ENCODE data around the gene COX17. TPM values are rescaled to one million over a fixed set of nuclear protein-coding genes. Genes with fewer than 3 reads are reported as not detected.

Gene COX17, protein sequence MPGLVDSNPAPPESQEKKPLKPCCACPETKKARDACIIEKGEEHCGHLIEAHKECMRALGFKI
- total RNA-seq (10 to 100 TPM; 28.8 to 30.6 TPM), polyA plus RNA-seq (10 to 100 TPM; 53.2 to 57.6 (median 56.4) TPM), total RNA-seq (6.9 to 34.5 (median 13.5) reads per million in 6 experiments)

DNA sequence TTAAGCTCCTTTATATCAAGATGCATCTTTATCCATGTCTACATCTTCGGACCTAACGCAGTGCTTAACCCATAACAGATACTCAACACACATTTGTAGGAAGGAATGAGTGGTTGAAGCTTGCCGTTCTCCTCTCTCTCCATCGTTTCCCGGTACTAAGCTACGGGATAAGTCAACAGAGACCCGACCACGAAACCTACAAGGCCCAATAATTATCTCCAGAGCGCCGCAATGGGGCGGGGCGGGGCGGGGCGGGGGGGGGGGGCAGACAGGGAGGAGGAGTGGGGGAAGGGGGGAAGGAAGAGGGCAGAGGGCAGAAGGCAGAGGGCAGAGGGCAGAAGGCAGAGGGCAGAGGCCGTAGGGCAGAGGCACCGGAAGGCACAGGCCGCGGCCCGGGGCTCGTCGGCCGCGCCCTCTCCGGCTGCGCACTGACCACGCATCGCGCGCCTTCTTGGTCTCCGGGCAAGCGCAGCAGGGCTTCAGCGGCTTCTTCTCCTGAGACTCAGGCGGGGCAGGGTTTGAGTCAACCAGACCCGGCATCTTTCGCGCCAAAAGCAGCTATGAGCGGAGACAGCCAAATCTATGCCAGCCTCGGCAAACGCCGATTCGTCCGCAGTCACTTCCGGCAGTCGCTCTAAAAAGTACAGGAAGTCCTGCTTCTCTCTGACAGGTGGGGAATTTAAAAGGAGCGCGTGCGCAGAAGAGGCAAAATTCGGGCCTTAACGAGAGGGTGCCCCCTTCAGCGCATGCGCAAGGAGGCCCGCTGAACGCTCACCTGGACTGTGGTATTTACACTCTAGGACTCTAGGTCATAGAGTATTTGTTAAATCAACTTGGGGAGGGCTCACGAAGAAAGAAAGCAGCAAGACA, at the start of gene COX17:
Gene COX17, minus strand, starts transcription at position 636 of the 870 bp plus-strand sequence. Its CDS starts 96 bp downstream, at position 540.
- peak within 1 kb of the TSS; percentile 83 to 96 (median 92) for H3K4me3 Mint-ChIP-seq
- no peaks in the 10 kb centered on the region for H3K27me3 Mint-ChIP-seq
- peaks cover 0 to 33% (median 9%) of the 10 kb centered on the region in 3 donors for H3K36me3 Mint-ChIP-seq
- peak within 1 kb of the TSS; percentile 96 to 99 (median 97) for H3K27ac Mint-ChIP-seq
- peak; percentile 92 to 94 for ATAC-seq
- peaks cover 19 to 39% (median 37%) of the 10 kb centered on the region in 4 donors for H3K4me1 Mint-ChIP-seq
- no peaks in the 10 kb centered on the region for H3K9me3 Mint-ChIP-seq
- DNase-seq = peak; percentile 88 to 98 (median 96)
- POLR2A ChIA-PET = interaction anchor here (0.9 to 2.7 kb wide), 5 partner anchors 24 to 216 kb away, joined by 3 to 13 read pairs (median 3); partner anchors contain the start of genes TIMMDC1 and TMEM39A

DNA sequence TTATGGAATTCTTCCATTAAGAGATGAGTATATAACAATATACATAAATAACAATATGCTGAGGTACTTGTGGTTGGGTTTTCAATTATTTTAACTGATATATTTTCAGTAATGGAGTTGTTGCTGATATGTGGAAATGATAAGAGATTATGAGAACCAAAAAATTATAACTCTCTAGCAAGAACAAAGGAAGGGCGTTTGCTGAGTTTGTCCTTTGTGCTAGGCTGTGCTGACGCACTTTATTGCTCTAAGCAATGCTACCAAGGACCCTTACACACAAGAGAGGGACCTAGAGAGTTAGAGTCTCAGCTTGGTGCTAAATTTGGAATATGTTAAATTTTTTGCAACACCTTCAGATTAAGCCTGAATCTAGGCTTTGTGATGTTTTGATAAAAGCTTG, 49.7 kb upstream of the COX17 start:
- no peaks in the 10 kb centered on the region for H3K9me3 Mint-ChIP-seq
- ATAC-seq = no peak
- no peaks in the 10 kb centered on the region for H3K4me1 Mint-ChIP-seq
- POLR2A ChIA-PET = no interaction called here
- peaks cover 0 to 2% (median 0%) of the 10 kb centered on the region in 5 donors for H3K27me3 Mint-ChIP-seq
- H3K36me3 Mint-ChIP-seq = no peaks in the 10 kb centered on the region
- H3K4me3 Mint-ChIP-seq = no peak overlapping the region
- DNase-seq = no peak
- H3K27ac Mint-ChIP-seq = no peak overlapping the region

DNA sequence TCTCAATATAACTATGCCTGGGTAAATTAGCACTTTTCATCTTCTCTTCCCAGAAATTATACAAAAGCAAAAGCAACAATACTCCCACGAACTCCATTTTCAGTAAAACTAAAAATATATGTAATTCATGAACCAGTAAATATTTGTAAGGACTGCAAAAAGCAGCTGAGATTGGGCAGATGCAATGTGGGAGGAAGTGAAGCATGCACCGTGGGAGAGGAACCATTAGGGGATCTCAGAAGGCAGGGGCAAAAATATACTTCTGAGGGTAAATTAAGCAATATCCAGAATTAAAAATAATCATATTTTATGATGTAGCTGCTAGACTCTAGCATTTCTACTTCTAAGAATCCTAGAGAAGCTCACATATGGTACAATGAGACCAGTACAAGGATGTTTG, 45.8 kb upstream of the COX17 start:
- no peaks in the 10 kb centered on the region for H3K9me3 Mint-ChIP-seq
- H3K4me1 Mint-ChIP-seq = no peaks in the 10 kb centered on the region
- ATAC-seq (no peak), DNase-seq (no peak)
- peaks cover 0 to 5% (median 2%) of the 10 kb centered on the region in 5 donors for H3K27me3 Mint-ChIP-seq
- H3K36me3 Mint-ChIP-seq = no peaks in the 10 kb centered on the region
- no peak overlapping the region for H3K27ac Mint-ChIP-seq
- POLR2A ChIA-PET = no interaction called here
- H3K4me3 Mint-ChIP-seq = no peak overlapping the region

DNA sequence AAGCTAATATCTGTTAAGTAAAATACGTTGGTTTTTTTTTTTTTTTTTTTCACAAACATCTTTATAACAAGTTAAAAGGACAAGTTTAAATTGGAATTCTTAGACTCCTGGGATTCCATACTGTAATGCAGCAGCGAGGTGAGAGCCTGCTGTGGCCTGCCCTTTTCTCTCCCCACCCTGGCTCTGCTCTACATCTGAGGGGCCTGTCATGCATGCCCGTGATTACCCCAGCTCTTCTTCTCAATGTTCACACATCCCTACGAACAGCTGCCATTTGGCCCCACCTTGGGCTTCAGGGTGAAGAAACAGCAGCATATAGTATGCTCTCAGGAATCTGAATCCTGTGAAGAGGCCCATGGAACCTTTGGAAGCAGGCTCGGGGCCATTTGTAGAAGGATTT, 40.3 kb upstream of the COX17 start:
- H3K27ac Mint-ChIP-seq = no peak overlapping the region
- H3K4me1 Mint-ChIP-seq = peaks cover 0 to 2% (median 0%) of the 10 kb centered on the region in 4 donors
- no peaks in the 10 kb centered on the region for H3K36me3 Mint-ChIP-seq
- POLR2A ChIA-PET = no interaction called here
- H3K27me3 Mint-ChIP-seq = peaks cover 0 to 10% (median 2%) of the 10 kb centered on the region in 5 donors
- no peak overlapping the region for H3K4me3 Mint-ChIP-seq
- DNase-seq = no peak
- no peaks in the 10 kb centered on the region for H3K9me3 Mint-ChIP-seq
- ATAC-seq = no peak

DNA sequence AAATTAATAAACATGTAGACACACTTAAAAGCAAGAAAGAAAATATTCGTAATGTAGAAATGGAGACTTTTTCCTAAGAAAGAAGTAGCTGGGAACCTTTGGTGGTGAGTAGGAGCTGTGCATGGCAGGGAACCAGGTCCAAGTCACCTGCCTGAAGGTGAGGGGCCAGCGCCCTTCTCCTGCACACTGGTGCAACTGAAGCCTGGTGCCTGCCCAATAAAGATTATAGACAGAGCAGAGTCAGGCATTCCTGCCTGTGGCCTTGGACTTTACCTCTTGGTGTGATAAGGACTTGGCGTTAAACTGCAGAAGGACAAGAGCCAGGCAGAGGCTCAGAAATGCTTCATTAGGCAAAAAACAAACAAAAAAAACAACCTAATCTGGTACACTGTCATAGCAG, 39.8 kb upstream of the COX17 start:
- Mint-ChIP-seq H3K4me1 (peaks cover 0 to 2% (median 0%) of the 10 kb centered on the region in 4 donors), H3K4me3 (no peak overlapping the region), H3K27ac (no peak overlapping the region), H3K9me3 (no peaks in the 10 kb centered on the region), H3K27me3 (peaks cover 0 to 10% (median 2%) of the 10 kb centered on the region in 5 donors), H3K36me3 (no peaks in the 10 kb centered on the region)
- DNase-seq (no peak), ATAC-seq (no peak)
- POLR2A ChIA-PET = no interaction called here

DNA sequence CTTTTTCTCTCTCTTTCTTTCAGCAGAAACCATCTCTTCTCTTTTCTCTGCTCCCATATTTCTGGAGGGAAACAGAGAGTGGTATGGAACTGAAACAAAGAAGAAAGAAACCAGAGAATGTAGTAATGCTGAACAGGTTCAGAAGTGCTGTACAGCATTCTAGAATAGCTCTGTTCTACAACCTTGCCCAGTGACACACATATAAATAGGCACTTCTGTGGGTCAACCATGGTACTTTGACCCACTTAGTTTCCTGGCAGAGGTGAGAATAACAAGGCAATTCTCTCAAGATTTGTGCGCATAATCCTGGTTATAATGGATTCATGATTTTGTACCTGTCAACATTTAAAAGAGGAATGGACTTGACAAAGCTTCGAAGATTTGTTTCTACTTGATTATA, 37.9 kb upstream of the COX17 start:
- H3K4me3 Mint-ChIP-seq = no peak overlapping the region
- POLR2A ChIA-PET = no interaction called here
- H3K9me3 Mint-ChIP-seq = no peaks in the 10 kb centered on the region
- no peak for DNase-seq
- H3K27ac Mint-ChIP-seq = no peak overlapping the region
- no peaks in the 10 kb centered on the region for H3K36me3 Mint-ChIP-seq
- no peak for ATAC-seq
- peaks cover 0 to 8% (median 2%) of the 10 kb centered on the region in 5 donors for H3K27me3 Mint-ChIP-seq
- H3K4me1 Mint-ChIP-seq = peaks cover 0 to 2% (median 0%) of the 10 kb centered on the region in 4 donors

DNA sequence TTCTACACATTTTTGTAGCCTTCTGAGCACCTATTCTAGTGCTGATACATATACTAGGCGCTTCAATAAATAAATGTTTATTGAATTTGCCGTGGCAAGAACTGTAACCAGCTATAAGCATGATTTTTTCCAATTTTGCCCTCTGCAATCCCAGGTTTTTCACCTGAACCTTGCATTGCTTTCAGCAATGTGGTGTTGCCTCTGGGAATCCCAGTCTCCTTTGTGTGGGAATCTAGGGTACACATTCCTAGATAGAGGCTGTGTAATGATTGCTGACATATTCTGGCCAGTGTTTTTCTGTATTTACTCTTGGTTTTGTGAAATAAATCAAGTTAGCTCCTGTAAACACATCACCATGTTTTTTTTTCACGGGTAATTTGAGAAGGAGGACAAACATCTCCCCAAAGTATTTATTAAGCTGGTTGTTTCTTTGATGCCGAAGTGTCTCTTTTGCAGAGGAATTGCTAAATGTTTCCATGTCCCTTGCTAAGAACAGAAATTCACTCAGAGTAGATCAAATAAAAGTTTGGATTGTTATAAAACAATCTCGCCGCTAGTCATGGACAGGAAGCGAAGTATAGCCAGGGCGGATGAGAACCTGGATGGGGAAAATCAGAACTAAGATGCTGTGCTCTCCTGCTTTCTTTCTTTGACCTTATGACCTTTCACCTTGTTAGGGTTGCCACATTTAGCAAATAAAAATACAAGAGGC, 26.8 kb upstream of the COX17 start:
- ATAC-seq (no peak), DNase-seq (no peak)
- Mint-ChIP-seq H3K27ac (peak overlapping the region in 5 of 10 donors; percentile 6 to 77 (median 47)), H3K9me3 (peaks cover 0 to 3% (median 0%) of the 10 kb centered on the region in 9 donors), H3K36me3 (no peaks in the 10 kb centered on the region), H3K27me3 (peaks cover 0 to 4% (median 0%) of the 10 kb centered on the region in 5 donors), H3K4me3 (peak overlapping the region; percentile 75 to 86 (median 80)), H3K4me1 (peaks cover 4 to 28% (median 20%) of the 10 kb centered on the region in 4 donors)
- POLR2A ChIA-PET = no interaction called here

DNA sequence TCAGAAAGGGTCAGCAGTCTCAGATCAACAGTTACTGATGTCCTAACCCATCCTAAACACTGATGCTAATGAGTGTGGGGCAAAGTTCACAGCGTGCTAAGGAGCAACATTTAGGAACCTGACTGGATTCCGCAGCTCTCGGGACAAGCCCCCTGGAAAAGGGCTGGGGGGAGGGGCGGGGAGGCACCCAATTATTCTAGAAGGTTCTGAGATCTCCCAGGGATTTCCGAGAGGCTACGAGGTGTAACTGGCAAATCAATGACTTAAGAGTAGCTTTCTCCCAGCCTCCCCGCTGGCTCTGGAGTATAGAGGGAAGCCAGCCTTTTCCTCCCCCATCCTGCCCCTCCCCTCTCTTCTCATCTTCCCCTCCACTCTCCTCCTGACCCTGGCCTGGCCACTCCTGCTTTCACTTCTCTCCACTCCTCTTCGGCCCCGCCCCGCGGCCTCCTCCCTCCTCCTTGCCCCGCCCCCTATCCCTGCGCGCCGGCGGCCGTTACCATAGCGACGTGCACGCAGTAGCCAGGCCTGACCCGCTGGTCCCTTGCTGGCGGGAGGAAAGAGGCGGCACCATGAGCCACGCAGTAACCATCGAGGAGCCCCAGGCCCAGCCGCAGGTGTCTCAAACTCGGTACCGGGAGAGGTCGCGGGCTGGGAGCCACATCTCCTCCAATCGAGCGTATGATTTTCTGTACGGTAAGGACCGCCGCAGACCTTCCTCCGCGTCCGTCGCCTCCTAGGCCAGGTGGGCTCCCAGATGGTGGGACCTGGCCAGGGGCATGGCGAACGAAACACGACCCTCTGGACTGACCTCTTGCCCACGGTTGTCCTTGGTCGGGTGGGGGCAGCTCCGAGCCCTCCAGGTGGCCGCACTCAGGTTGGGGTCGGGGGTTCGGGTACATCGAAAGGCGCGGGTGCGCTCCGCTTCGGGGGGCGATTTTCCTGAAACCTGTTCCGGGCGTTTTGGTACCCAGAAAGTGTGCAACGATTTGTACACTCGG, 25.6 kb upstream of the COX17 start, which contains the start of gene CFAP91:
Gene CFAP91, plus strand, starts transcription at position 493 of the 998 bp plus-strand sequence. Its CDS starts 77 bp downstream, at position 570.
- peak within 1 kb of the TSS in 7 of 10 donors; percentile 23 to 79 (median 51) for H3K27ac Mint-ChIP-seq
- peaks cover 4 to 28% (median 20%) of the 10 kb centered on the region in 4 donors for H3K4me1 Mint-ChIP-seq
- ATAC-seq (peak; percentile 87 to 90), DNase-seq (peak; percentile 55 to 89 (median 72))
- peak within 1 kb of the TSS; percentile 75 to 86 (median 80) for H3K4me3 Mint-ChIP-seq
- H3K36me3 Mint-ChIP-seq = no peaks in the 10 kb centered on the region
- peaks cover 0 to 4% (median 0%) of the 10 kb centered on the region in 5 donors for H3K27me3 Mint-ChIP-seq
- POLR2A ChIA-PET = no interaction called here
- H3K9me3 Mint-ChIP-seq = peaks cover 0 to 3% (median 0%) of the 10 kb centered on the region in 9 donors

DNA sequence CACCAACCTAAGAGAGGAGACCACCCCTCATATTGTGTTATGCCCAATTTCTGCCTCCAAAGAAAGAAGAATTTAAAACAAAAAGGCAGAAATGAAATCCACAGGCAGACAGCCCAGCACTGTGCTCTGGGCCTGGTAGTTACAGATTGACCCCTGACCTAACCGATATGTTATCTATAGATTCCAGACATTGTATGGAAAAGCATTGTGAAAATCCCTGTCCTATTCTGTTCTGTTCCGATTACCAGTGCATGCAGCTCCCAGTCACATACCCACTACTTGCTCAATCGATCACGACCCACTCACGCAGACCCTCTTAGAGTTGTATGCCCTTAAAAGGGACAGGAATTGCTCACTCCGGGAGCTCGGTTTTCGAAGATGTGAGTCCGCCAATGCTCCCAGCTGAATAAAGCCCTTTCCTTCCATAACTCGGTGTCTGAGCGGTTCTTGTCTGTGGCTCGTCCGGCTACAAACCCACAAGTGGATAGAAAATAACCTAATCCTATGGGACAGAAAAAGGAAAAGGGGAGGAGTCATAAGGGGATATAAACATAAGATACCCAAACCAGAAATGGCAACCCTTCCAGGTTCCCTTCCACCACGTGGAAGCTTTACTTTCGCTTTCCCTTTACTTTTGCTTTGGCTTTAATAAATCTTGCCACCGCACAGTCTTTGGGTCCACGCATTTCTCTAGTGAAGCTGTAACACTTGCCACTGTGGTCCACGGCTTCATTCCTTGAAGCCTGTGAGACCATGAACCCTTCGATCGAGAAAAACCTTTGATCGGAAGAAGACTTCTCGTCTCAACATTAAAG, 23.9 kb upstream of the COX17 start:
- Mint-ChIP-seq H3K27me3 (peaks cover 0 to 4% (median 0%) of the 10 kb centered on the region in 5 donors), H3K9me3 (peaks cover 0 to 3% (median 0%) of the 10 kb centered on the region in 9 donors), H3K36me3 (no peaks in the 10 kb centered on the region), H3K4me1 (peaks cover 4 to 28% (median 20%) of the 10 kb centered on the region in 4 donors), H3K4me3 (peak overlapping the region in 2 of 10 donors; percentile 8 to 46), H3K27ac (peak overlapping the region in 3 of 10 donors; percentile 7 to 47 (median 42))
- POLR2A ChIA-PET = interaction anchor here (0.9 kb wide), 1 partner anchor 24 kb away, joined by 3 read pairs; the partner anchor contains the start of gene COX17
- ATAC-seq (no peak), DNase-seq (no peak)

DNA sequence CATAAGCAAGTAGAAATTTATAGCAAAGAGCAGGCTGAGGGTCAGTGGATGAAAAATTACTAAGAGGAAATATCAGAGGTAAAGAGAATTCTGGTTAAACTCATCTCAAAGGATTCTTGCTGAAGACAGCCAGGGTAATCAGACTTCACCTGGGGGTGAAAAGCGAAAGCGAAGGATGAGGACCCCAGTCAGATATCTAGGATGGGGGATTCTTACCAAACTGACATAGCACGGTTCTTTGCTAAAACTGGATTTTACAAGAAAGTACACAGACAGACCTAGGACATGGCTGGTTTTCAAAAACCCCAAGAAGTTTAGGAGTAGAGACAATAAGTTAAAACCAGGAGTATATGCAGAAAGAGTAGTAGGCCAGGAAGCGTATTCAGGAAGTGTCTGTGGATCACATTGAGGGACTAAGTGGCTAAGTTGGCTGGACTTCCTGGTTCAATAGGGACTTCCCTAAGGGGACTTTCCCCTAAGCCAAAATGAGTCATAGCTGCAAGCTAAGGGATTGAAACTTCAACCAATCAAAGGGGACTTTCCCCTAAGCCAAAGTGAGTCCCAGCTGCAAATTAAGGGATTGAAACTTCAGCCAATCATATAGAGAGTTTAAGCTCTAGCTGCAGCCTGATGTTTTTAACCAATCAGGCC, 23.2 kb upstream of the COX17 start:
- peak overlapping the region in 3 of 10 donors; percentile 7 to 47 (median 36) for H3K27ac Mint-ChIP-seq
- POLR2A ChIA-PET = interaction anchor here (0.9 kb wide), 1 partner anchor 24 kb away, joined by 3 read pairs; the partner anchor contains the start of gene COX17
- ATAC-seq (peak in 1 of 2 donors; percentile 15), DNase-seq (peak in 1 of 10 donors; percentile 6)
- no peaks in the 10 kb centered on the region for H3K36me3 Mint-ChIP-seq
- H3K4me1 Mint-ChIP-seq = peaks cover 4 to 28% (median 20%) of the 10 kb centered on the region in 4 donors
- H3K27me3 Mint-ChIP-seq = peaks cover 0 to 6% (median 0%) of the 10 kb centered on the region in 5 donors
- H3K4me3 Mint-ChIP-seq = peak overlapping the region in 2 of 10 donors; percentile 11 to 21
- H3K9me3 Mint-ChIP-seq = peaks cover 0 to 3% (median 0%) of the 10 kb centered on the region in 9 donors
